SKM-1 (cell line): Measurements from ENCODE around the gene QPCTL.
"Not testable (repeated sequence)": the region's sequence is repeated elsewhere in the genome, so short reads cannot be mapped to it uniquely, and the experiment has no call there.

Source experiments
- DNase-seq: peaks from one replicate; lab custom pipeline; 2025; ENCODE audit not compliant: unreplicated experiment; lab: John Stamatoyannopoulos, UW

QPCTL gene

GRCh38 chr19:45716359-45717130 is 24.1 kb downstream of the QPCTL start:
- DNase-seq = no peak

- DNase-seq = peak; percentile 76
These were observed 24.9 kb downstream of the QPCTL start for GRCh38 chr19:45717131-45717982.

DNA sequence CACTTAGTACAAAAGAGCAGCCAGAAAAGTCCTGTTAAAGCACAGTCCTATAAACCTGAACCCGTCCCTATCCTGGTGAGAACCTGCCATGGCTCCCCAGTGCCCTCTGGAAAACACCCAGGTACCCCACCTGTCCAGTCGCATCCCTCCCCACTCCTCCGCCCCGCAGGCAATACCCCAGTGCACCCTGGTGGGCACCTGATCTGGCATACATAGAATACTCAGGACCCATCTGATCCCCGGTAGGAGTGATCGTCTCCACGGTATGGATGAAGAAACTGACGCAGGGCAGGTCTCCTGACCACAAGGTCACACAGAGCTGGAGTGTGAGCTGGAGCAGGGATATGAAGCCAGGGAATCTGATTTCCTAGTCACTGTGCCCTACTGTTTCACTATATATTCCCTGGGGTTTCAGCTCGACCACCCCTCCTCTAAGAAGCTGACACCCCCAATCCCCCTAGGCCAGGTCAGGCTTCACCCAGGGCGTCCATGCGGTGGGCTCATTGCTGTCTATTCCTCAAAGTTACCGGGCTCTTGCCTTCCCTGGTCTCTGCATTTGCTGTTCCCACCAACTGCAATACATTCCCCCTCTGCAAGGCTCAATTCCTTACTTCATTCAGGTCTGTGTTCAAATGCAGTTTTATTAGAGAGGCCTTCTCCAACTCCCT is 25.7 kb downstream of the QPCTL start:
- DNase-seq = no peak

DNA sequence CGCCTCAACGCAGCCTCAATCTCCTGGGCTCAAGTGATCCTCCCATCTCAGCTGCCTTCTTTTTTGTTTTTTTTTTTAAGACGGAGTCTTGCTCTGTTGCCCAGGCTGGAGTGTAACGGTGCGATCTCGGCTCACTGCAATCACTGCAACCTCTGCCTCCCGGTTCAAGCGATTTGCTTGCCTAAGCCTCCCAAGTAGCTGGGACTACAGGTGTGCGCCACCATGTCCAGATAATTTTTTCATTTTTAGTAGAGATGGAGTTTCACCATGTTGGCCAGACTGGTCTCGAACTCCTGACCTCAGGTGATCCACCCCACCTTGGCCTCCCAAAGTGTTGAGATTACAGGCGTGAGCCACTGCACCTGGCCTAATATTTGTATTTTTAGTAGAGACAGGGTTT is 27.6 kb downstream of the QPCTL start:
- not testable (repeated sequence) for DNase-seq

GRCh38 chr19:45728683-45729082 is 36.2 kb downstream of the QPCTL start:
- DNase-seq = not testable (repeated sequence)

DNA sequence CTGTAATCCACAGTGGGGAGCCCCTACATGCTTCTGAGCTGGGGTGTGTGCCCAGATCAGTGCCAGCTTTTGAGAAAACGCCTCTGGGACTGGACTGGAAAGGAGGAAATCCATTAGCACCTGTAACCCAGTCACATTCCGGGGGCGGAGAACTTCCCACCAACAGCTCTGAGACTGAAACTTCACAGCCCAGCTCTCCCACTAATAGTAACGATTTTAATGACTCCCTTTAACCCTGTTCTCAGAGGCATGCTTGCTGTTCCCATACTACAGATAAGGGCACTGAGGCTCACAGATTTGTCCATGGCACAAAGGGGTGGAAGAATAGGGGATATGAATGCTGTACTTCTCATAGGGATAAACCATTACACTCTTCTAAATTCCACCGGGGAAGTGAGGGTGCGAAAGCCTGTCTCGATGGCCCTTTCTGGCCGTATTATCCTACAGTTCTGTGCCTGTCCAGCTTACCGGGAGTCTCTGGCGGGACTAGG is 37.4 kb downstream of the QPCTL start:
- no peak for DNase-seq

DNA sequence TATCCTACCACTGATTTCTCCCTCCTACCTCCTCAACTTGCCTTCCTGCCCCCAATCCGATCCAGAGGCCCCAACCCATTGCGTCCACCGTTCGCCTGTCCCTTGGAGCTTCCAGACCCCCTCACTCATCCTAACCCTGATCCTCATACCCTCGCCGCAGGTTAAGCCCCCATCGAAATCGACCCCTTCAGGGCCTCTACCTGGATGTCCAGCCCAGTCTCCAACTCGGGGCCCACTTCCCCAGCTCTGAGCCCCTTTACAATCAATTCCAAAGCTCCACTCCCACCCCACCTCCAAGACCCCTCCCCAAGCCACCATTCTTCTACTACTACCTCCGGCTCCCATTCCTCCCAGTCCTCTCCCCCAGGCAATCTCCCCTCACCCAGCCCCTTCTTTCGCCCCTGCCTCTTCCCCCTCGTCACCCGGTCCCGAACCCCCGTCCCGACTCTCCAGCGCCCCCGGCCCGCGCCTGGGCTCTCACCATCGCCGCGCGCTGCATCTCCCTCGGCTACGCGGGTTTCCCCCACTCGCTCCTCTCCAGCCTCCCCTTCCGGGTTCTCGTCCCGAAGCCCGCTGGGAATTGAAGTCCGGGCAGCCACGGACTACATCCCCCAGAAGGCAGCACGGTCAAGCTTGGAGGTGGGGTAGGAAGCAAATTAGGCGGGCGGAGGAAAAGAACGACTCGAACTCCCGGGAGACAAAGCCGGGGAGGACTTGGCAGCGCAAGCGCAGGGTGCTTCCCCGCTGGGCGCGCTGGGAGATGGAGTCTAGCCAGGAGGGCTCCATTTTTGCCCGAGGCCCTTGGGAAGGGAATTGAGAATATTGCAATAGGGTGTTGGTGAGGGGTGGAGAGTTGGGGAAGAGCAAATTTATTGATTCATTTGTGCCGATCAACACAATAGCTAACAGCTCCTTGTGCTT is 38.2 kb downstream of the QPCTL start, which contains the start of gene FBXO46:
TSS of gene FBXO46 (minus strand) at position 529 of the 921 bp plus-strand sequence. CDS start 17,401 bp downstream, outside the sequence.
- DNase-seq = peak; percentile 69

DNA sequence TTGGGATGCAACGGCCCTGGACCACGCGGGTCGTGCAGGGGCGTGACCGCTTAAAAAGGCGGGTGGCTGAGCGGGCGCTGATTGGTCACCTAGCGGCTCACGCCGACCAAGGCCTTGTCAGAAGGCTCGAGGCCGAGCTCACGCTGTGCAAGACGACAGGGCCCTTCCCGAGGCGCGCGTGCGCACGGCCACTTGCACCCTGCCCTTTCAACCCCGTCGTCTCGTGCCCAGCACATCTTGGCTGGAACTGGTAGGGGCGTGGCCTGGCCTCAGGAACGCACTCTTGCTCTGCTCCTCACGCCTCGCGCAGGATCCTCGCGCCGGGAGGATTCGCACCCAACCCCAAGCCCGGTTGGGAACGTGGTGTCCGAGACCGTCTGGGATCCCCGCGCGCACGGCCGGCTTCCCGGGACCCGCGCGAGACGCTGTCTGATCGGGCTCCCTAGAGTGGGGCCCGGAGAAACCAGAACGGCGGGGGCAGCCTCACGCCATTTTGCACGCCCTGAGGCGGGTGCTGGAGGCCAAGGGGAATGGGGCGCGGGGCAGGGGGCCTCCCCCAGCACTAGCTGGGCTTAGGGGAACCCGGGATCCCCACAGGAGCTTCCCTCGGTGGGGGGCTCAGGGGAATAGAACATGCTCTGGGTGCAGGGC is 40.8 kb downstream of the QPCTL start, which contains the start of gene MEIOSIN:
TSS of gene MEIOSIN (plus strand) at position 280 of the 651 bp plus-strand sequence. CDS start 1,938 bp downstream, outside the sequence.
- DNase-seq = no peak

DNA sequence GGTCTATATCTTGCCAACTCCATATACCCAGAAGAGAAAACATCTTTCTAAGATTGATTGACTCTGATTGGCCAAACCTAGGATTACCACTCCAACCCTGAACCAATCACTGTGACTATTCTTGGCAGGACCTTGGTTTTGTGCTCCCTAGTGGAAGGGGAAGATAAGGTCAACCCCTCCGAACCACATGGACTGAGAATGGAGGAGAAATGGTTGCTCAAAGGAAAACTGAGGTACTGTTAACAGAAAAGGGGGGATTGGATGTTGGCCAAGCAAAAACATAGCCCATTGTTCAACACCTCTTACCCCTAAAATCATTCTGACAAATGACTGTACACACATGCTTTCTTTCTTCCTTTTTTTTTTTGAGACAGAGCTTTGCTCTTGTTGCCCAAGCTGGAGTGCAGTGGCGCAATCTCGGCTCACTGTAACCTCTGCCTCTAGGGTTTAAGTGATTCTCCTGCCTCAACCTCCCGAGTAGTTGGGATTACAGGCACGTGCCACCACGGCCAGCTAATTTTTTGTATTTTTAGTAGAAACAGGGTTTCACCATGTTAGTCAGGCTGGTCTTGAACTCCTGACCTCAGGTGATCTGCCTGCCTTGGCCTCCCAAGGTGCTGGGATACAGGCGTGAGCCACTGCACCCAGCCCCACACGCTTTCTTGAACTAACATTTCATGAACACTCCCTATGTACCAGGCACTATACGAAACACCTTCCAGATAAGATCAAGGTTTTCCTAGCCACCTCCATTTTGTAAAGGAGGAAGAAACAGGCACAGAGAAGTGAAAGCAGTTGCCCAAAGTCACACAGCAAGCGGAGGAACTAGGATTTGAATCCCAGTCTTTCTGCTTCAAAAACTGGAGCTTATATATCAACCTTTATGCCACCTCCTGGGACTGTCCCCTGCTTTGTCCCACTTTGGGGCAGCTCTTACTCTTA is 47.3 kb downstream of the QPCTL start:
- DNase-seq = no peak

GRCh38 chr19:45742969-45743368 is 50.5 kb downstream of the QPCTL start:
- DNase-seq = no peak

- no peak for DNase-seq
These were observed 53.1 kb downstream of the QPCTL start for GRCh38 chr19:45745606-45746005.

DNA sequence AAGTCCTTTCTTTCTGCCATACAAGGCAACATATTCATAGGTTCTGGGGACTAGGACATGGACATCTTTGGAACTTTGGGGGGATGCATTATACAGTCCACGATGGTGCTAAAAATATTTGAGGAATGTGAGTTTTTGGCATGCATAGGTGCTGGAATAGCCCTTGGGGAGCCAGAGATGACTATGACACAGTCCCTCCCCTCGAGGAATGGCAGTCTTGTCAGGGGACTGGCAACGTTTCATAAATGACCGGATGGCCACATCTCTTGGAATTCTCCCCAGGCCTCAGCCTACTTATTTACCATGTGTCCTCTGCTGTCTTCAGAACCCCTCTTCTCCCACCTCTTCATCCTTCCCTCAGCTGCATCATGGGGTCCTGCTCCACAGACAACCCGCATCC is 54.4 kb downstream of the QPCTL start:
- DNase-seq = no peak

DNA sequence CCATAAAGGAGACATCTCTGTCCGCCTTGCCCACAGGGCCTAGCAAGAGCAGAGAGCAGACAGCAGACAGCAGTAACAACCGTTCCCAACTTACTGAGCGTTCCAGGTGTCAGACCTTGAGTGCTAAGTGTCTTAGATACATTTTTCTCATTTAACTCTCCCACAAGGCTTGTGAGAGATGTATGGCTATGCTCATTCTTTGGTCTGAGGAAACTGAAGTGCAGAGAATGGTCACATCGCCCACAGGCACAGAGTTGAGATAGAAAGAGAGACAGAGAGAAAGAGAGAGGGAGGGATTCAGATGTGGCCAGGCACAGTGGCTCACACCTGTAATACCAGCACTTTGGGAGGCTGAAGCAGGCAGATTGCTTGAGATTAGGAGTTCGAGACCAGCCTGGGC is 55.0 kb downstream of the QPCTL start:
- DNase-seq = no peak

GRCh38 chr19:45751483-45751882 is 59.0 kb downstream of the QPCTL start:
- not testable (repeated sequence) for DNase-seq

- DNase-seq = no peak
These were observed 60.2 kb downstream of the QPCTL start for GRCh38 chr19:45752639-45753038.

DNA sequence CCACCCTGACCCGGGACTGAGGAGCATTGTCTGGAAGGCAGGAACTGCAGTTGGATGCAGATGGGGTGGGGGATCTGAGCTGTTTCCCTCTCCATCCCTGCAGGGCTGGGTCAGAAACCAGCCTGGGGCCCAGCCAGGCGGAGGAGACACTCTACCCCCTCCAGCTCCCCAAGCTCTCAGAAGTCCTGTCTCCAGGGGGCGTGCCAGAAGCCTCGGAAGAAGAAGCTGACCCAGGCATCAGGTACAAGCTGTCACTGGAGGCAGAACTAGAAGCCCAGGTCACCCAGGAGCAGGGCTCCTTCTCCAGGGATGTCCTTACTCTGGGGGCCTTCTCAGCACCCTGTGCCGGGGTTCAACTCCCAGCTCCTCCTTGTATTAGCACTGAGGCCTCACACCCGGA is 61.1 kb downstream of the QPCTL start:
- DNase-seq = no peak
